Activated gamma-delta T cell treated with Interleukin-2 at 50 U/mL for 16 hours (primary cell): ENCODE measurements around the gene KCNN3.

ENCODE experiments used
- DNase-seq: peaks from one replicate; pipeline ENCODE4 v3.0.0-alpha.2; 2020

Gene KCNN3

DNA sequence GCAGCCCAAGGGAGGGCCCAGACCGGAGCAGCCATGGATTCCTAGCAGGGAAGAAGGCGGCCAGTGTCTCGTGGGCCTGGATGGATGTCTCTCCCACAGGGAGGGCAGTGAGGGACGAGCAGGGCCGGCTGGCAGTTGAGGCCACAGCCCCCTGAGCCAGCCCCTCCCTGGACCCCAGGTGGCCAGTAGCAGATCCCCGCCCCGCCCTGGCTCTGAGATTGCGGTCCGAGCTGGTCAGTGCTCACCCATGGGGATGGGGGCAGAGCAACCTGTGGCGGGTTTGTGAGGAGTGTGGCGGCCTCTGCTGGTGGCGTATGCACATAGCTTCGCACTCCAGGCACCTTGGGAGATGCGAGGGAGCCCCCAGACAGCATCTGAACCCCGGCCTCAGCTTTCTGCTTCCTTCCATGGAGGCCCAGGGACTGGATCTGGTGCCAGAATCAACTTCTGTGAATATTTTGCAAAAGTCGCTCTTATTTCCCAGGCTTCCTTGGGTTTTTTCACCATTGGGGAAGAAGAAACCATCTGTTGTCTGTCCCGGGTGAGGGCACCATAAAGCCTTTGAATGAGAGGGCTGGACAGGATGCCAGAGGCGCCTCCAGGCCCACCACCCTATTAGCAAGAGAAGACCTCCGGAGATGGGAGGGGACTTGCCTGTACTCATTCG lies 8.4 kb upstream of the KCNN3 start:
- DNase-seq, result peak; percentile 69

DNA sequence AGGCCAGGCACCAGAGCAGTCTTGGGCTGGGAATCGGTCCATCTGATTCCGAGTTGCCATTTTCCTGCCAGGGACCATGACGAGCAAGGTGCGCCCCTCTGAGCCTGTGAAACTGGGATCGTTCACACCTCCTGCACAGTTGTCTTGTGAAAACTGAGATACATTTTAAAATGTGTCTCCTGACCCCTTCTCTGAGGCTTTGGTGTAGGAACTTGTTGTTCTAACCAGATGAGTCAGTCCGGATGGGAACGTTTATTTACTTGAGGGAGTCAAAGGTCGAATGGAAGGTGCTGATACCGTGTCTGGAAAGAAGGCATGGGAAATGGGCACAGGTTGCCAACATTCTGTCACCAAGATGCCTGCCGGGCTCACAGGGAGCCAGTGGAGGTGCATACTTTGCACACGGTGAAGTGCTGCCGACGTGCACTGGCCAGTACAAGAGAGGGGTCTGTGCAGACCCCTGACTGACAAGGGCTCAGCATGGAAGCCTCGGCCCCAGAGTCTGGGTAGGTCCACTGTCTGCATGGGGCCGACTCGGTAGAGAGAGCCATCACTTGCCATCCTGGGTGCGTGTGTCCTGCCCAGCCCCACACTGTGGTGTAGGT lies 7.4 kb upstream of the KCNN3 start:
- no peak for DNase-seq

DNA sequence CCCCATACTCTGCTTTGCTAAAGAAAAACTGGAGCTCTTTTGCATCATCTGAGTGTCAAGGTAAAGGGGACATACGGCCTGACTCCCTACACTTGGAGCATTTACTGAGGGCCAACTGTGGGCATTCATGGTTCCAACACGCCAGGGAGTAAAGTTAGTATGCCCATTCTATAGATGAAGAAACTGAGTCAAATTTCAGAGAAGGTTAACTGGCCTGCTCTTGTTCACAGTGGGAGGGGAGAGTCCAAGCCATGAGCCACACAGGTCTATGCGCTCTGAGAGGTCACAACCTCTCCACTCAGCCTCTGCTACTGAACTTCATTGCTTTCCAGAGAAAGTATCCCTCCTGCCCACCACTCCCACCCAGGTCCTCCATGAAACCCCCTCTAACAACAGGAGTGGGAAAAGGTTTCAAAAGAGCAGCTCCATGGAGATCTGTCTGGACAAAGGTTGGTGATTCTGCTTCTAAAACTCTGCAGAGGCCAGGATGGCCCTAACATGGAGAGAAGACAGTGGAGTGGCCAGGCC lies 6.8 kb upstream of the KCNN3 start:
- no peak for DNase-seq

DNA sequence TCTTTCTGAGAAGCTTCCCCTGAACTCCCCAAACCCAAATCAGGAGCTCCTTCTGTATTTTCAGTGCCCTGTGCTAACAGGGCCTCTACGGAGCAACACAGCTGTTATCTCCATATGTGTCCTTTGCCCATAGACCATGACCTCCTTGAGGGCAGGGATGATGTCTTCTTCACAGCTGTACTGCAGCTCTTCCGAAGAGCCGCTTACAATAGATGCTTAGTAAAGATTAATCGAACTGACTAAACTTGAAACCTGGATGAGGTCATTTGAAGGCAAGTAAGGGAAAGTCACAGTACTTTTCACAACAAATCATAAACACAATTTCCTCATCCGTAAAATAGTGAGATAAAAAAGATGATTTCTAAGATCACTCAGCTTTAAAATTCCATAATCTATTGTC lies 4.4 kb upstream of the KCNN3 start:
- no peak for DNase-seq

DNA sequence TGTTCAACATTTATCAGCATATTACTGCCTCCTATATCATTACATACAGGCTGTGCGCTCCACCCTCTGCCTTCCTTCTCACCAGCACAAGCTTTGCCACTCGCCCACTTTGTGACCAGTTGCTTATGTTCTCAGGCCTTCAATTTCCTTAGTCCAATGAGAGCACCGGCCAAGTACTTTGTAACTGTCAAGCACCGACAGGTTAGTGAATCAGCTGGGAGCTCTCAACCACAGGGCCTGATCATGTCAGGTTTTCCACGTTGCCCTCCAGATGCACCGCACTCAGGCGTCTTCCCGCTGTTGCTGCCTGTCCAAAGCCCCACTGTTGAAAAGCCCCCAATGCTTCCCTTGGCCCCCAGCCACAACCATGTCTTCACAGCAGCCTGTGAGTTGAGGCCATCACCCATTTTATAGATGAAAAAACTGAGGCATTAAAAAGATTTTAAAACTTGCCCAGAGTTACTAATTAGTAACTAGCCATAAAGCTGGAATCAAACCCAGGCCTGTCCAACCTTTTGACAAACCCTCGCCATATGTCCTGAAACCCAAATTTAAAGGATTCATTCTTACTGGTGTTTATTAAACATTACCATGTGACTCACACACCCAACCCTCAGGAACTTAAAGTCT lies 3.4 kb upstream of the KCNN3 start:
- DNase-seq, result no peak

DNA sequence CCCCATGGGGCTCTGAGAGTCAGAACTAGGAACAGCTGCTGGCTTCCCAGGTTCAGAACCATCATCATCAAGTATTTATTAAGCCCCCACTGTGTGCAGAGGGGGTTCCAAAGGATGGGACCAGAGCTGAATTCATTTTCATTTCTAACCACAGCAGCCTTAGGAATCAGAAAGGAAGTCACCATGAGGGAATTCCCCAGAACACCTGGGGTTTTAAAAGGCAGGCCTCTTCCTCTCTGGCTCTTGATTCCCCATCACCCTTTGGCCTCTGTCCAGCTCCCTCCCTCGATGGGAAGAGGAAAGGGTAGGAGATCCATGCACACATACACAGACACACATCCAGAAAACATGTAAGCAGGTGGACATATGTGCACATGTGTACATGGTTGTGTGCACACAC lies 1.3 kb upstream of the KCNN3 start:
- no peak for DNase-seq

DNA sequence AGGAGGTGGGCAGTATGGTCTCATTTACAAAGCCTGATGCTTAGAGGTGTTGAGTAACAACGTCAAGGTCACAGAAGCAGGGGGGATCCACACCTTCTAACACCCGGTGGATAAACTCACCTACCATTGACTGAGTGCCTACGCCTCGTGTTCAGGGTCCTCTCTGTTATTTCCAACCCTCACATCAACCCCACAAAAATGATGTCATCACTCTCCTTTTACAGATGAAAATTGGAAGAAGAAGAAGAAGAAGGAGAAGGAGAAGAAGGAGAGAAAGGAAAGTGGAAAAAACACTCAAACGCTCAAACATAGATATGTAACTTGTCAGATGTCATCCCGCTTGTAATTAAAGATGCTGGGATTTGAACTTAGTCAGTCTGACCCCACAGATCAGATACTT lies 653 bp upstream of the KCNN3 start:
- DNase-seq, result no peak

DNA sequence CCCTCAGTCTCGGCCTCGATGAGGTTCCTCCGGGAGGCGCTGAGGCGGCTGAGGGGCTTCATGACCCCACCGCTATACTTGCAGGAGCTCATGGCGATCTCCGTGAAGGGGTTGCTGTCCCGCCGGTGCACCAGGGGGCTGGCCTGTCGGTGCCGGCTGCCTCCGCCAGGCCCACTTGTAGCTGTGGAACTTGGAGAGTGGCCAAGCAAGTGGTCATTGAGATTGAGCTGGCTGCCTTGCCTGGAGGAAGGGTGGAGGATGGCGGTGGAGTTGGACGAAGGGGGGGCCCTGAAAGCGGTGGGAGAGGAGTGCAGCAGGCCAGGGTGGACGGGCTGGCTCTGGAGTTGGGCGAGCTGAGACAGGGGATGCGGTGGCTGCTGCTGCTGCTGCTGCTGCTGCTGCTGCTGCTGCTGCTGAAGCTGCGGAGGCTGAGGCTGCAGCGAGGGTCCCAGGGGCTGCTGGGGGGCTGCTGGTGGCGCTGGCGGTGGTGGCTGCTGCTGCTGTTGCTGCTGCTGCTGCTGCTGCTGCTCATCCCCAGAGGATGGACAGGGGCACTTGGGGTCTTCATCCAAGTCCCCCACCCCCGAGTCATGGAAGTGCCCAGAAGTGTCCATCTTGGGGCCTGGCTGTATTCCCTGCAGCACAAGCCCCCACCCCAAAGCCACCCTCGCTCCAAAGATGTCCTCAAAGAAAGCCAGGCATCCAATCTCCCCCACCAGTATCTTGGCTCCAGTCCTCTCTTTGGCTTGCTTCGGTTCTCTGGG lies 548 bp downstream of the KCNN3 start:
- no peak for DNase-seq

DNA sequence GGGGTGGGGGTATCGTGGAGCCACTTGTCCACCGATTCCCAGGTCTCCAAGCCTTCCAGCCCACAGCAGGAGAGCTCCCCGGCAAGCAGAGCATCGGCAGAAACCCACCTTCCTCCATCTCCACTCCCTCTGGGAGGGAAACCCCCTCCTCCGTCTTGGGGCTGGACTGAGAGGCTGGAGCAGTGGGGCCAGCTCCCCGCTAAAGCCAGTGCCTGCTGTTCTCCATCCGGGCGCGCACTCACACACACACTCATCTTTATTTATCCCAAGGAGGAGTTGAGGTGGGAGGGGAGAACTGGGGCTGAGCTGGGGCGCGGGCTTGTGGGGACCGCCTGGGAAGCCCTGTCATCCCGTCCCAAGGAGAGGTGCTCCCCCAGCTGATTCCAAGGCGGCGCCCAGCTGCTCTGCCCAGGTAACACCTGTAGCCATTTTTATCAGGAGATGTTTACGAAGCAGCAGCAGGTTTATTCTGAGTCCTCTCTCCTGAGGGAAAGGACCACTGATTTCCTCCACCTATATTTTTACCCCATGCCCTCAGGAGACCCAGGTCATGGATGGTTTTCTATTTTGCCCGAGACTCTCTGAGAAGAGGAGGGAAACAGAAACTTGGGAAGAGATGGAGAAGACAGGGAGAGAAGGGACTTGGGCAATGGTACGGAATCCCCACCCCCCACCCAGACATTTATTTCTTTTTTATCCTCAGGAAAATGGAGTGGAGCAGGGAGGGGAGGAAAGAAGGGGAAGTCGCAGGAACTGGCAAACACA lies 2.1 kb downstream of the KCNN3 start:
- no peak for DNase-seq

DNA sequence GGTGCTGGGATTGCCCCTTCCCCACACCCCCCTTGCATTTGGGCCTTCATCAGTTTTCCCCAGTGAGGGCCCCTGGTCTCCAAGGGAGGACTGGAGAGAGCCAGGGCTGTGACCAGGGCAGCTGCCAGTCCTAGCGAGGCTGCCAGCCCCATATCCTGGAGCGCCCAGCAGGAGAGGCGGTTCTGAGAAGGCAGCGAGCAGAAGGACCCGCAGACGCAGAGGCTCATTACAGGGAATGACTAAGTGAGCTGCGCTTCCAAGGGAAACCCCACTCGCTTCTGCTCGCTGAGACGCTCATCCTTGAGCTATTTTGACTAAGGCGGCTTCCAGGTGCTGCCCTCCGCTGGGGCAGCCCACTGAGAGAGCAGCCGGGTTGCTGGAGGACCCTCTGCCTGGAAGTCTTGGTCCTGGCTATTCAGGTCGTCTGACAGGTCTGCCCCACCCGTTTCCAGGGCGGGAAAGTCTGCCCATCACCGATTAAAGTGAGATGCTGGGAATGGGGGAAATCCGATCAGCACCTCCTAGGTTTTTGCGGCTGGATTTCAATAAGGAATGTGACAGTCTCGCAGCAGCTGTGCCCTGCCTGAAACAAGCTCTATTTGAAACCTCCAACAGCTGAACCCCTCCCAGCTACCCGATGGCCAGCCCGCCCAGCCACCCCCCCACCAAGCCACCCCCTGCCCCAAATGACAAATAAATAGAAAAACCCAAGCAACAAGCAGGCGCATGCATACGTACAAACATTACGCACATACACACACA lies 2.8 kb downstream of the KCNN3 start:
- no peak for DNase-seq

DNA sequence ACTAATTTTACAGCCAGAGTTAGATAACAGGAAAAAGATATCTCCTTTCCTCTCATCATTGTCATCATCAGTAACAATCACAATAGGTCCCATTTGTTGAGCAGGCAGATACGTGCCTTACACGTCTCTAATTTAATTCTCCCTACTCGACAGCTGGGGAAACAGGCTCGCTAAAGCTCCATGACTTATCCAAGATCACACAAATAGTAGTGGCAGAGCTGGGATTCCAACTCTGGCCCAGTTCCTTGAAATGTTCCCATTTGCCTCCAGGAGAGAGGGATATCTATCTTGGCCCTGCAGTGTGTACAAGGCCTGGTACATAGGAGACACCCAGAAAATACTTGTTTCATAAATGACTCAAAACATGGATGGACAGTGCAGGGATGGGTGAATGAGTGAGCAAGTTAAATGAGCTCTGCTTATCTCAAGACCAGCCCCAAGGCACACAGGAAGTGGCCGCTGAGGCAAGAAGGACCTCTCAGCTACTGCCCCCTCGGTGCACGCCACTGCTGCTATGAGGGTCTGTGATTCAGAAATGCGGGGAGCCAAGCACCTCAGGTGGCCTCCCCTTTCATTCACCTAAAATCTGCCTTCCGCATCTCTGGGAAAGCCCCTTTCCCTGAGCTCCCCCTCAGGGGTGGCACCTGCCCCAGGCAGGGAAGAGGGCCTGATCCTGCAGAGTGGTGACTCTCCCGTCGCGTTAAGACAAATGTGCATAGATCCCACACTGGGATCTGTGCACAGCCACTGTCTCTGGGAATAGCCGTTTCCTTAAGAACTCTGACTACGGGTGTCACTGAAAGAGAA lies 3.6 kb downstream of the KCNN3 start:
- DNase-seq, result no peak

DNA sequence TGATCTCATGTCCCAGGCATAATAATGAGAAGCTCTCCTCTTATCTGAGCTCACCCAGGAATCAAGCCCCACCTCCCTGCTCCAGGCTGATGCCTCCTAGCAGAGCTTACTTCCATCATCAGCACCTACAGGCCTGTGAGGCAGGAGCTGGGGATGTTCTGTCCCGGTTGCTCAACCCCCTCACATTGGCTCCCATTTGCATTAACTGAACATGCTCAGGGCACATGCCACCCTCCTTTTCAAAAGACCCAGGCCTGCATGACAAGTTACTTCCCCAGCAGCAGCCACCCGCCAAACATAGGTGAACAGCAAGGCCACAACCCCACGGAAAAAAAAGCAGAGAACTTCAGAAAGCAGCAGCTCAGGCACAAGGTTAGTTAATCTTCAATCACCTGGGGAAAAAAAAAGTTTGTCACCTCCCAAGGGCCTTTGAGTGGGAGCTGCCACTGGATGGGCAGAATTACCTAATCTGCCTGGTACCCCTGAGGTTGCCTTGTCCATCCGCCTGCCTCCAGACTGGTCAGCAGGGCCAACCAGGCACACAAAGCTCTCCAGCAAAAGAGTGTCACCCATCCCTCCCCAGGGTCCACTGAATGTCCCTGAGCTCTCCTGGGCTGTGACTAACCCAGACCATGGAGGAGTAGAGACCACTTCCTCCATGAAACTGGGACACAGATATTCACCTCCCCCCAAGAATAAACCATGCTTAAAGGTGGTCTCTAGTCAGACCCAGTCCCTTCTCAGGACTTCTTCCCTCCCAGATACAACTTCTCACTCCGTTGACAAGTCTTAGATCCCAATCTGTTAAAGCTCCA lies 4.4 kb downstream of the KCNN3 start:
- no peak for DNase-seq

DNA sequence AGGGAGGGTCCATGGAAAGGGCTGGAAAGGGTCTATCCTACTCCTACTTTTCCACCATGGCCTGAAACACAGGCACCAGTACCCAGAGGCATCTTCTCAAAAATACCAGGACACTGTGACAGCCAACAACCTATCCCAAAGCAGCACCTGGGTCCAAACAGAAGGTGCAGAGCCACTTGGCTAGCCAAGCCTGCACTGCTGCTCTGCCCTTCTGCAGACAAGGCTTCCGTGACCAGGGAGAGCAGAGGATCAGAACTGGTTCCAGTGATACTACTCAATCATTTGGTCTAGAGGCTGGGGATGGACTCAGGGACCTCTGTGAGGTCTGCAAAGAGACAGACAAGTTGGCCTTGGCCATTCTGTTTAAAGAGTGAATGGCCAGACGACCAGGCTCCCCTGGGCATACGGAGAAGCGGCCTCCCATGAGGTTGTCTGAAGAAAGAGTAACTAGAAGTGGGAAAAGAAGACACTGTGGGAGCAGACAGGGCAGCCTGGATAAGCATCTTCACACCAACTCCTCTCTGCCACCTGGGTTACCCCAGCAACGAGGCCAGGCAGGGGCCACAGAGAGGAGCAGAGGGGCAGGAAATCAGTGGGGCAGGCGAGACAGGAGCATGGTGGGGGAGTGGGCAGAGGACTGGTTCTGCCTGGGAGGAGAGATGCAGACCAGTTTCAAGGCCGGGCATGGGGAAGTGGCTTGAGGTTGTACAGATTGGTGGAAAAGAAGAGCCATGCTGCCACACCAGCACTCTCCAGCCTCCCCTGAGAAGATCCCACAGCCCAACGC lies 5.7 kb downstream of the KCNN3 start:
- no peak for DNase-seq

DNA sequence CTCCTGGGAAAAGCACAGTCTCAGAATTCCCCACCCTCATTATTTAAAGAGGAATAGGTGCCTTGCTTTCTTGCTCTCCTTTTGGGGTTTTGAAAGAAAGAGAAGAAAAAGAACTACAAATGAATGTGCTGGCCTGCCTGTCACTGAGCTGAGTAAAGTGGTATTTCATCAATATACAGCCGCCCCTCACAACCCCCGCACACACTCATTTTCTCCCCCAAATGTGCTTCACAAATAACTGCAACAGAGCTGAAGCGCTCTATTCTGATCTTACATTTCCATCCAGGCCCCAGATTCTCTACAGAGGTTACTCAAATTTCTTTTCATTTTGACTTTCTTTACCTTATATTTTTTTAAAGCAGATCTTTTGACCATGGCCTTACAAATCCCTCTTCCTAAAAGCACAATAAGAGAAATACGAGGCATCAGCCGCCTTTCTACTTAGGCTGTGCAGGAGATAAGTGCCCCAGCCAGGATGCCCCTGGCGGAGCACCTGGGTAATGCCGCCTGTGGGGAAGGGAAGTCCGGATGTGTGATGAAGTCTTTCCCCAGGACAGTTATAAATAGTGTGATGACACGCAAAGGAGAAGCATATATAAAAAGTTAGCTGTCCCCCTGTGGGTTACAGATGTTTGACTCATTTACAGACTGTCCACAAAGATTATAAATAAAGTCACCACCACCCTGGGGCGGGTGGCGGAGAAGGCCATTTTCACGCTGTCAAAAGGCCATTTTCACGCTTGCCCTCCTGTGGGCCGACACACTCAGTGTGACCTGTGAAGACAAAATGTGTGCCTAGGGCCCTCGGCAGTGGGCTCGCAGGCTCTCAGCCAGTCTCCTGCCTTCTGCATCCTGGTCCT lies 6.5 kb downstream of the KCNN3 start:
- no peak for DNase-seq

DNA sequence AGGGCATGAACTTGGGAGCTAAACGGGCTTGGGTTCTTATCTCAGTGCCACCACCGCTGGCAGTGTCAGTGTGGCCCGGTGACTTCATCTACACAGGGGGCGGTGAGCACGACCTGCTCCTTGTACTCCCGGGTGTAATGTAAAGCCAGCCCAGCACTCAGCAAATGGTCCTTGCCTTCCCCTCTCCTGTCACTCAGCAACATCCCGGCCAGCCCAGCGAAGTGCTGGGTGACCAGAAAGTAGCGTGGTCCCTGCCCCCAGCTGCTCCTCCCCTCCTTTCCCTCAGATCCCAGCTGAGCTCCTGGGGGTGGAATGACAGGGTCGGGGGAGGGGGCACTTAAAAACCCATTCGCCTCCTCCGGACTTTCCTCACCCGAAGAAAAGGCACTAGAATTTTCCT lies 7.2 kb downstream of the KCNN3 start:
- DNase-seq, result no peak

DNA sequence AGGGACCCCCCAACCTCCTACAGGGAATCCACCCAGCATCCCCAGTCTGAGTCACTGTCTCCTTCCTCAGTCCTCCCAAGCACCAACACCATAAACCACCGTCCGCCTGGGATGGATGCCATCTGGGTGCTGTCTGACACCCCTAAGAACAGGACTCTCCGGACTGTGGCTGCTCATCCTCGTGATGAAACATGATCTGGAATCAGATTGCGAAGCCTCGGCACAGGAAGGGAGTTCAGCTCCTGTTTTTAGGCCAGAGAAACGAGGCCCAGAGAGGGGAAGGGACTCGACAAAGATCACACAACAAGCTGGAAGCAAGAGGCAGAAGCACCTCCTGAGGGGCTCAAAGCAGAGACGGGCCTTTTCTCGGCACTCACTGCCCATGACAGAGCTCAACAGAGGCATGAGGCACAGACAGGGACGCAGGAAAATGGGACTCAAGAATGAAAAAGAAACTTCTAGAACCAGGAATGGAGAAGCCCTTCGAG lies 8.4 kb downstream of the KCNN3 start:
- DNase-seq, result no peak

DNA sequence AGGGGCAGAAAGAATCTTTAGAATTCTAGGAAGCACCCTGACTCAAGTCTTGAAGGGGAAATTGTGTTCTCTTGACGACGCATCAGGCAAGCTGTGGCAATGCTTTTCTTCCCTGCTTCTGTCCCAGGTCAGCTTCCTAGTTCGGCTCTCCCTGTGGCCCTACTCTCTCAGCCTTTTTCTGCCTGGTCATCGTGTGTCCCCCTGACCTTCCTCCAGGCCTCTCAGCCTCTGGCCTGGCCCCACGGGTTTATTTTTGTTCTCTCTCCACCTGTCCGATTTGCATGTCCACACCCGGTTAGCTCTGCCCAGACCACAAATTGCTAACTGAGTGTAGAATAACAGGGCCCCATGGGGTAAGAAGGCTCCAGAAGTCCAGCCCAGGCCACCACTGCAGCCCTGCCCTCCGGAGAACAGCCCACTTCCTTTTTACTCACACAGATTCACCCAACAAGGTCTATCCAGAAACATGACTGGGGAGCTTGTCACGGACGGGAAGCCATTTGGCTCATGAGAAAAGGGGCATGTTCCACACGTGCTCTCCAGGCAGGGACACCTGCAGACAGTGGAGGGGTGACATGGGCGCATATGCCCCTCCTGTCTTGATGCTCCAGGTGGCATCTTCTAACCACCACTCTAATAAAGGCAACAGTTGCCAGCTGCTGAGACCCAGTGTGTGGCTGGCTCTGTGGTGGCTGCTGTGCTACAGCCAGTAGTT lies 9.8 kb downstream of the KCNN3 start:
- DNase-seq, result no peak

DNA sequence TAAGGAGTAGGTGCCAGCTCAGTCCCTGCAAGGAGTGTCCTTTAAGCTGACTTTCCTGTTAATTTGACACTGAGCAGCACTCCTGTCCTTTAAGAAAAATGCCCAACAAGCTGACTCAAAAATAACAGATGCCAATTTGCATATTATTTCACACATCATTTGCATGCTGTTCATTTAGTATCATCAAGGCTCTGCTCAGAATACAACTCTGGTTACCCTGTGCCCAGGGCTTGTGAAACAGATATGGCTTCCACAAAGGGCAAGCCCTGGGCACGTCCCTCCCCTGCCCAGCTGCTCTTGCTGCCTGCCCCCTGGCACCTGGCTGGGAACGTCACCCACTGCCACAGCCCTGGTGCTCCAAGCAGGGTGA lies 10.3 kb downstream of the KCNN3 start:
- no peak for DNase-seq
